Upper lobe of left lung (tissue), 4 donors: Measurements from ENCODE around the gene DOK1.

Experiments
- POLR2A ChIP-seq, 4 donors: fragments of 450-650 bp; IDR thresholded peaks; one replicate each; pipeline ENCODE4 v1.5.1; 2016 to 2017; ENCODE audit warnings: antibody characterized with exemption in 4 of 4, mild to moderate bottlenecking in 2 of 4
- TF ChIP-seq, protein P1 (sequence below), 6 experiments: fragments of 450-650 bp in 4 of 6; fragments of 200-600 bp in 2 of 6; sonication (generic) in 2 of 6; IDR thresholded peaks; one replicate each; pipeline ENCODE4 v1.5.1; 2016 to 2019; ENCODE audit warnings: antibody characterized with exemption in 6 of 6

DNA sequence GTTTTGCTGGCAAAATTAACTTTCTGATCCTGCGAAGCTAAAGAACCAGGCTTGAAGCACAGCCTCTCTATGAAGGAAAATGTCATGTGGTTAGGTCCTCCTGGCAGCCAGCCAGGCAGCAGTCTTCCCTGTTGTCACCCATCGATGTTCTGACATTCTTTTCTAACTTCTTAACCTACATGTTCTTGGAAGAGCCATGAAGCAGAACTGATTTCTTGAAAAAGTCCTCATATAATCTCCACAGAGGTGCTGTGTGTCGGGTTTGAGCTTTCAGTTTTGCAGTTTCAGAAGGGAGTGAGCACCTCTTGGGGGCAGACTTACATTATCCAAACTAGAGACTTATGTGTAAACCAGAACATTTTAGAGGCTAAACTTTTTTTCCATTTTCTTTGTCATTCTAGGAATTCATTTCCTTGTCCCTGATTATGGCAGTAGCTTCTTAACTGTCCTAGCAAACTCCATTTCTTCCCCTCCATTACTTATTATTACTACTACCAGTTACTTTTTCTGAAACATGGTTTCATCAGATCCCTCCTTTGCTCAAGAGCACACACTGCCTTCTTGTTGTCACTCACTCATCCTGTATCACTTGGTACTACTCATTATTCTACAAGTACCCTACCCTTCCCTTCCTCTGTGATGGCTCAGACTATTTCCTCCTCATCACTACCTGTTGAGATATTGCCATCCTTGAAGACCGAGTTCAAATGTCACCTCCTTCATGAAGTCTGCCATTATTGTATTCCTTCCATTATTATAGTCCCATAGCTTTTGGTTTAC is 31.1 kb downstream of the DOK1 start:
- TF ChIP-seq, protein P1, sequence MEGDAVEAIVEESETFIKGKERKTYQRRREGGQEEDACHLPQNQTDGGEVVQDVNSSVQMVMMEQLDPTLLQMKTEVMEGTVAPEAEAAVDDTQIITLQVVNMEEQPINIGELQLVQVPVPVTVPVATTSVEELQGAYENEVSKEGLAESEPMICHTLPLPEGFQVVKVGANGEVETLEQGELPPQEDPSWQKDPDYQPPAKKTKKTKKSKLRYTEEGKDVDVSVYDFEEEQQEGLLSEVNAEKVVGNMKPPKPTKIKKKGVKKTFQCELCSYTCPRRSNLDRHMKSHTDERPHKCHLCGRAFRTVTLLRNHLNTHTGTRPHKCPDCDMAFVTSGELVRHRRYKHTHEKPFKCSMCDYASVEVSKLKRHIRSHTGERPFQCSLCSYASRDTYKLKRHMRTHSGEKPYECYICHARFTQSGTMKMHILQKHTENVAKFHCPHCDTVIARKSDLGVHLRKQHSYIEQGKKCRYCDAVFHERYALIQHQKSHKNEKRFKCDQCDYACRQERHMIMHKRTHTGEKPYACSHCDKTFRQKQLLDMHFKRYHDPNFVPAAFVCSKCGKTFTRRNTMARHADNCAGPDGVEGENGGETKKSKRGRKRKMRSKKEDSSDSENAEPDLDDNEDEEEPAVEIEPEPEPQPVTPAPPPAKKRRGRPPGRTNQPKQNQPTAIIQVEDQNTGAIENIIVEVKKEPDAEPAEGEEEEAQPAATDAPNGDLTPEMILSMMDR (IDR thresholded peaks at IDR 0.05), result no peak
- no peak for TF ChIP-seq POLR2A (IDR thresholded peaks at IDR 0.05)
